Suprapubic skin (tissue), 4 donors: ENCODE measurements around the gene AGBL1. TPM values are rescaled to one million over a fixed set of nuclear protein-coding genes. Genes with fewer than 3 reads are reported as not detected.

Experiments
- DNase-seq, 2 donors: peaks; one replicate each; pipeline ENCODE4 v3.0.0-alpha.2; 2019; ENCODE audit warnings: low spot score in 2 of 2
- H3K27ac ChIP-seq: fragments of 200-600 bp; sonication (generic); one replicate; pipeline ENCODE4 v1.5.1; 2019
- H3K27me3 ChIP-seq: fragments of 200-600 bp; sonication (generic); one replicate; pipeline ENCODE4 v1.5.1; 2019
- H3K36me3 ChIP-seq: fragments of 200-600 bp; sonication (generic); one replicate; pipeline ENCODE4 v1.5.1; 2019
- H3K4me1 ChIP-seq: fragments of 200-600 bp; sonication (generic); one replicate; pipeline ENCODE4 v1.5.1; 2019
- H3K4me3 ChIP-seq: fragments of 200-600 bp; sonication (generic); one replicate; pipeline ENCODE4 v1.5.1; 2019; ENCODE audit warnings: mild to moderate bottlenecking
- H3K9me3 ChIP-seq: fragments of 200-600 bp; sonication (generic); one replicate; pipeline ENCODE4 v1.5.1; 2019
- EP300 ChIP-seq: sonication (generic); formaldehyde crosslinking; IDR thresholded peaks from one replicate; pipeline ENCODE4 v1.6.1; 2017; ENCODE audit warnings: antibody characterized with exemption
- POLR2A ChIP-seq, 2 donors: fragments of 450-650 bp; IDR thresholded peaks; one replicate each; pipeline ENCODE4 v1.6.1; 2017; ENCODE audit warnings: antibody characterized with exemption in 2 of 2, mild to moderate bottlenecking in 2 of 2, moderate library complexity in 2 of 2
- POLR2AphosphoS5 ChIP-seq, 3 donors: sonication (generic); formaldehyde crosslinking; IDR thresholded peaks; one replicate each; pipeline ENCODE4 v1.6.1; 2017; ENCODE audit warnings: antibody characterized with exemption in 3 of 3
- WGBS: methylation state at CpG from one replicate; pipeline ENCODE4 v1.1.5; 2018; 5-methylcytosine and 5-hydroxymethylcytosine counted together
- total RNA-seq, 4 donors: library from RNA; depleted of rRNA; stranded (reverse); fragments of >200 nt; gene quantifications; one replicate each; pipeline ENCODE4 v1.1.0, GENCODE V29; 2016
- TF ChIP-seq, protein P1 (sequence below), 2 donors: fragments of 200-600 bp in 1 of 2; fragments of 450-650 bp in 1 of 2; sonication (generic) in 1 of 2; IDR thresholded peaks; one replicate each; pipeline ENCODE4 v1.5.1; 2016 to 2019; ENCODE audit warnings: antibody characterized with exemption in 2 of 2, mild to moderate bottlenecking in 1 of 2, moderate library complexity in 1 of 2

The AGBL1 gene
- total RNA-seq, 4 donors from 2014 or later = 0.23 to 0.56 TPM; not detected in 2

DNA sequence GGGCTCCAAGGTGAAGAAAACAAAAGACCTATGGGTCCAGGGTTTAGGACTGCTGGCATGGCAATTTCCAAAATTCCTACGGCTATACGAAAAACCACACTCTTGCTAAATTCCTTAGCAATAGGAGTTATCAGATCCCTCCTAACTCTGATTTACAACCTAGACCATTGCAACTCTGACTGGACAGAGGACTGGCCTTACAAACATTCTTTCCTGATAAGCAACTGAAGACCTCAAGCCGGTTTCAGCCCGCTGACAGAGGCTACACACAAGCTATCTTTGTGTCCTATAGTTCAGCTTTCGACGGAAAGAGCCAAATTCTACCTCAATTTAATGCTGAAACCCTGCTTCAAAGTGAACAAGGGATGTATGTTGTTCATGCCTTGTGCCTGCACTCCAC is 38.3 kb upstream of the AGBL1 start:
- Histone ChIP-seq H3K27ac (no peak overlapping the region), H3K27me3 (peaks cover 4% of the 10 kb centered on the region), H3K4me1 (no peaks in the 10 kb centered on the region), H3K9me3 (no peaks in the 10 kb centered on the region), H3K36me3 (no peaks in the 10 kb centered on the region), H3K4me3 (no peak overlapping the region)
- 57% methylated on average over 6 of the region's 6 CpGs for WGBS
- TF ChIP-seq, protein P1, sequence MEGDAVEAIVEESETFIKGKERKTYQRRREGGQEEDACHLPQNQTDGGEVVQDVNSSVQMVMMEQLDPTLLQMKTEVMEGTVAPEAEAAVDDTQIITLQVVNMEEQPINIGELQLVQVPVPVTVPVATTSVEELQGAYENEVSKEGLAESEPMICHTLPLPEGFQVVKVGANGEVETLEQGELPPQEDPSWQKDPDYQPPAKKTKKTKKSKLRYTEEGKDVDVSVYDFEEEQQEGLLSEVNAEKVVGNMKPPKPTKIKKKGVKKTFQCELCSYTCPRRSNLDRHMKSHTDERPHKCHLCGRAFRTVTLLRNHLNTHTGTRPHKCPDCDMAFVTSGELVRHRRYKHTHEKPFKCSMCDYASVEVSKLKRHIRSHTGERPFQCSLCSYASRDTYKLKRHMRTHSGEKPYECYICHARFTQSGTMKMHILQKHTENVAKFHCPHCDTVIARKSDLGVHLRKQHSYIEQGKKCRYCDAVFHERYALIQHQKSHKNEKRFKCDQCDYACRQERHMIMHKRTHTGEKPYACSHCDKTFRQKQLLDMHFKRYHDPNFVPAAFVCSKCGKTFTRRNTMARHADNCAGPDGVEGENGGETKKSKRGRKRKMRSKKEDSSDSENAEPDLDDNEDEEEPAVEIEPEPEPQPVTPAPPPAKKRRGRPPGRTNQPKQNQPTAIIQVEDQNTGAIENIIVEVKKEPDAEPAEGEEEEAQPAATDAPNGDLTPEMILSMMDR (IDR thresholded peaks at IDR 0.05) = no peak
- DNase-seq = no peak

DNA sequence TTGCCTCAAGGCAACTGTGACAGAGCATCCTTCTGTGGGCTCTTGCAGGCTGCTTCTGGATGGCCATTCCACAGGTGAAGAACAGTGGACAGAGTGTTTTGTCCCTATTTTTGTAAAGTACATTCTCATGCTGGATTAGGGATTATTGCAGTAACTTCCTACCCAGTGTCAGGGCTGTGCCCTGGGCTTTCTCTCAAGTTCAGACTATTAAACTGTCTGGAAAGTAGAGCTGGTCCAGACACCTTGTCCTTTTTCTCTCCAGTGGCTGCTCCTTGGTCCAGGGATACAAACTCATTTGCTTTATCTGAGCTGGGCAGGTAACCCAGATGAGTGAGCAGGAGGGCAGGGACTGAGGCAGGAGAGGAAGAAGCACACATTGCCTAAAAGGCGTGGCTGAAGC is 37.4 kb upstream of the AGBL1 start:
- H3K9me3 ChIP-seq = no peaks in the 10 kb centered on the region
- WGBS = 70% methylated on average over 1 of the region's 1 CpG
- H3K4me3 ChIP-seq = no peak overlapping the region
- H3K27ac ChIP-seq = no peak overlapping the region
- TF ChIP-seq, protein P1 (IDR thresholded peaks at IDR 0.05) = no peak
- TF ChIP-seq POLR2AphosphoS5 (IDR thresholded peaks at IDR 0.05) (no peak), POLR2A (IDR thresholded peaks at IDR 0.05) (no peak), EP300 (no peak)
- DNase-seq = no peak
- H3K4me1 ChIP-seq = no peaks in the 10 kb centered on the region
- no peaks in the 10 kb centered on the region for H3K36me3 ChIP-seq
- H3K27me3 ChIP-seq = peaks cover 4% of the 10 kb centered on the region

DNA sequence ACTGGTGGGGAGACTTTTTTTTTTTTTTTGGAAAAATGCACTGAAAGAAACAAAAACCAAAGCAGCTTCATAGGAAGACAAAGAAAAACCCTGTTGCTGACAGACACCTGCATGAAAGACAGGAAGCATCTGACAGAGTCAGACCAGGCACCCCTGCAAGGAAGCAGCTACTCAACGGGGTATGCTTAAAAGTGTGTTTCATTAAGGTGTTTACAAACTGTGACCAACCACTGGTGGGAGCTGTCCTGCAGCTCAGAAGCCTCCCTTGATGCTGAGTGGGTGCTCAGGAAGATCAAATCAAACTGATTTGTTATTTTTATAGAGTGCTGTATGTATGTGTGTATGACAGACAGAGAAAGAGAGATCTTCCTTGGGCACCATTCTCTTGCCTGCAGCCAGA is 34.7 kb upstream of the AGBL1 start:
- Histone ChIP-seq H3K9me3 (no peaks in the 10 kb centered on the region), H3K4me3 (no peak overlapping the region), H3K27ac (no peak overlapping the region), H3K4me1 (no peaks in the 10 kb centered on the region), H3K27me3 (peaks cover 4% of the 10 kb centered on the region), H3K36me3 (no peaks in the 10 kb centered on the region)
- 17% methylated on average over 1 of the region's 1 CpG for WGBS
- no peak for DNase-seq
- TF ChIP-seq, protein P1 (IDR thresholded peaks at IDR 0.05) = no peak
- TF ChIP-seq POLR2AphosphoS5 (IDR thresholded peaks at IDR 0.05) (no peak), POLR2A (IDR thresholded peaks at IDR 0.05) (no peak), EP300 (no peak)

- 74% methylated on average over 6 of the region's 6 CpGs for WGBS
- no peak overlapping the region for H3K27ac ChIP-seq
- H3K4me1 ChIP-seq = no peaks in the 10 kb centered on the region
- TF ChIP-seq, protein P1 (IDR thresholded peaks at IDR 0.05) = no peak
- TF ChIP-seq EP300 (no peak), POLR2A (IDR thresholded peaks at IDR 0.05) (no peak), POLR2AphosphoS5 (IDR thresholded peaks at IDR 0.05) (no peak)
- no peak for DNase-seq
- H3K9me3 ChIP-seq = no peaks in the 10 kb centered on the region
- no peaks in the 10 kb centered on the region for H3K27me3 ChIP-seq
- no peak overlapping the region for H3K4me3 ChIP-seq
- no peaks in the 10 kb centered on the region for H3K36me3 ChIP-seq
Observed at GRCh38 chr15:86054338-86054737, 25.3 kb upstream of the AGBL1 start.

- no peaks in the 10 kb centered on the region for H3K27me3 ChIP-seq
- 79% methylated on average over 4 of the region's 4 CpGs for WGBS
- no peak for DNase-seq
- H3K36me3 ChIP-seq = no peaks in the 10 kb centered on the region
- no peaks in the 10 kb centered on the region for H3K9me3 ChIP-seq
- TF ChIP-seq POLR2A (IDR thresholded peaks at IDR 0.05) = no peak
- no peak for TF ChIP-seq POLR2AphosphoS5 (IDR thresholded peaks at IDR 0.05)
- TF ChIP-seq, protein P1 (IDR thresholded peaks at IDR 0.05) = no peak
- TF ChIP-seq EP300 = no peak
- H3K4me1 ChIP-seq = no peaks in the 10 kb centered on the region
- H3K27ac ChIP-seq = no peak overlapping the region
- no peak overlapping the region for H3K4me3 ChIP-seq
Observed at GRCh38 chr15:86055688-86056087, 24.0 kb upstream of the AGBL1 start.
